ENCODE data around the gene PCBP3.
"Not testable (repeated sequence)": the region's sequence is repeated elsewhere in the genome, so short reads cannot be mapped to it uniquely, and the experiment has no call there.

PCBP3 gene

GRCh38 chr21:45791562-45792418 is 148.3 kb downstream of the PCBP3 start:
- DNase-seq = no peak

GRCh38 chr21:45792682-45793383 is 149.3 kb downstream of the PCBP3 start:
- DNase-seq = no peak

GRCh38 chr21:45794027-45794426 is 150.5 kb downstream of the PCBP3 start:
- no peak for DNase-seq

- no peak for DNase-seq
Observed at GRCh38 chr21:45796003-45796402, 152.5 kb downstream of the PCBP3 start.

- no peak for DNase-seq
Observed at GRCh38 chr21:45797338-45797737, 153.8 kb downstream of the PCBP3 start.

GRCh38 chr21:45799765-45800338 is 156.3 kb downstream of the PCBP3 start:
- DNase-seq = no peak

- DNase-seq = no peak
Observed at GRCh38 chr21:45800339-45801080, 157.0 kb downstream of the PCBP3 start.

- no peak for DNase-seq
Observed at GRCh38 chr21:45801129-45801964, 157.8 kb downstream of the PCBP3 start.

GRCh38 chr21:45801989-45802388 is 158.5 kb downstream of the PCBP3 start:
- DNase-seq = no peak

GRCh38 chr21:45802425-45802824 is 158.9 kb downstream of the PCBP3 start:
- DNase-seq = no peak

GRCh38 chr21:45802956-45803617 is 159.6 kb downstream of the PCBP3 start:
- DNase-seq = no peak

- no peak for DNase-seq
Observed at GRCh38 chr21:45803618-45804340, 160.3 kb downstream of the PCBP3 start.

GRCh38 chr21:45804809-45805313 is 161.3 kb downstream of the PCBP3 start:
- no peak for DNase-seq

GRCh38 chr21:45805321-45805720 is 161.8 kb downstream of the PCBP3 start:
- DNase-seq = no peak

GRCh38 chr21:45806042-45806441 is 162.5 kb downstream of the PCBP3 start:
- DNase-seq = no peak

GRCh38 chr21:45808663-45809062 is 165.1 kb downstream of the PCBP3 start:
- not testable (repeated sequence) for DNase-seq

GRCh38 chr21:45809421-45809820 is 165.9 kb downstream of the PCBP3 start:
- no peak for DNase-seq

- no peak for DNase-seq
Observed at GRCh38 chr21:45811136-45811535, 167.6 kb downstream of the PCBP3 start.

GRCh38 chr21:45814210-45814940 is 170.8 kb downstream of the PCBP3 start:
- not testable (repeated sequence) for DNase-seq

GRCh38 chr21:45815781-45816180 is 172.3 kb downstream of the PCBP3 start:
- DNase-seq = not testable (repeated sequence)

All from CD4-positive, alpha-beta T cell treated with Interleukin-4 for 4 hours (primary cell).